H9 (cell line): ENCODE measurements around the gene VWF. TPM values are rescaled to one million over a fixed set of nuclear protein-coding genes. Genes with fewer than 3 reads are reported as not detected.

Source experiments
- DNase-seq: peaks from one replicate; pipeline ENCODE4 v3.0.0-alpha.2; 2017
- H2AFZ ChIP-seq: one replicate; pipeline ENCODE4 v1.6.1; 2013; ENCODE audit warnings: mild to moderate bottlenecking, low read length, control low read depth, moderate library complexity
- H2AK5ac ChIP-seq: 2 replicates; pipeline ENCODE4 v1.6.1; 2013; ENCODE audit warnings: low read length, control low read depth, mixed read lengths; ENCODE audit not compliant: insufficient read length
- H2BK120ac ChIP-seq: one replicate; pipeline ENCODE4 v1.6.1; 2013; ENCODE audit warnings: low read depth, mild to moderate bottlenecking, low read length, control low read depth, inconsistent platforms; ENCODE audit not compliant: poor library complexity, severe bottlenecking
- H2BK12ac ChIP-seq: 2 replicates; pipeline ENCODE4 v1.6.1; 2013; ENCODE audit warnings: low read length, control low read depth, mixed read lengths, low read depth; ENCODE audit not compliant: insufficient read length
- H2BK15ac ChIP-seq: 2 replicates; pipeline ENCODE4 v1.6.1; 2013; ENCODE audit warnings: low read depth, low read length, control low read depth
- H2BK20ac ChIP-seq: one replicate; pipeline ENCODE4 v1.6.1; 2013; ENCODE audit warnings: low read depth, mild to moderate bottlenecking, low read length, control low read depth, inconsistent platforms; ENCODE audit not compliant: poor library complexity, severe bottlenecking
- H2BK5ac ChIP-seq: 2 replicates; pipeline ENCODE4 v1.6.1; 2013; ENCODE audit warnings: low read length, control low read depth, mixed read lengths; ENCODE audit not compliant: insufficient read length
- H3K14ac ChIP-seq: 2 replicates; pipeline ENCODE4 v1.6.1; 2013; ENCODE audit warnings: low read length, control low read depth; ENCODE audit not compliant: insufficient read depth
- H3K18ac ChIP-seq: 2 replicates; pipeline ENCODE4 v1.6.1; 2013; ENCODE audit warnings: low read depth, mild to moderate bottlenecking, mixed read lengths, low read length, control low read depth; ENCODE audit not compliant: insufficient read length
- H3K23ac ChIP-seq: 2 replicates; pipeline ENCODE4 v1.6.1; 2013; ENCODE audit warnings: low read length, control low read depth, mixed read lengths, low read depth; ENCODE audit not compliant: insufficient read length
- H3K23me2 ChIP-seq: 2 replicates; pipeline ENCODE4 v1.6.1; 2013; ENCODE audit warnings: low read depth, mild to moderate bottlenecking, mixed read lengths, low read length, control low read depth; ENCODE audit not compliant: insufficient read length, poor library complexity, severe bottlenecking
- H3K27ac ChIP-seq: 2 replicates; pipeline ENCODE4 v1.5.1; 2013; ENCODE audit warnings: low read length, control low read depth, mixed read lengths, low read depth; ENCODE audit not compliant: insufficient read length
- H3K27me3 ChIP-seq: 2 replicates; pipeline ENCODE4 v1.6.1; 2013; ENCODE audit warnings: low read length, control low read depth, inconsistent platforms; ENCODE audit not compliant: insufficient read depth
- H3K4ac ChIP-seq: 2 replicates; pipeline ENCODE4 v1.6.1; 2013; ENCODE audit warnings: low read depth, mild to moderate bottlenecking, control low read depth, inconsistent platforms, low read length, moderate library complexity
- H3K4me1 ChIP-seq: 2 replicates; pipeline ENCODE4 v1.6.1; 2013; ENCODE audit warnings: low read length, control low read depth, inconsistent platforms; ENCODE audit not compliant: insufficient read depth
- H3K4me2 ChIP-seq: 2 replicates; pipeline ENCODE4 v1.6.1; 2013; ENCODE audit warnings: low read length, control low read depth, mixed read lengths; ENCODE audit not compliant: insufficient read length, insufficient read depth
- H3K56ac ChIP-seq: 2 replicates; pipeline ENCODE4 v1.6.1; 2013; ENCODE audit warnings: low read depth, mild to moderate bottlenecking, mixed read lengths, low read length, control low read depth; ENCODE audit not compliant: insufficient read length
- H3K79me1 ChIP-seq: 2 replicates; pipeline ENCODE4 v1.6.1; 2013; ENCODE audit warnings: low read depth, mild to moderate bottlenecking, moderate library complexity, low read length, control low read depth, inconsistent platforms; ENCODE audit not compliant: insufficient read depth, poor library complexity, severe bottlenecking
- H3K79me2 ChIP-seq: 2 replicates; pipeline ENCODE4 v1.6.1; 2013; ENCODE audit warnings: low read length, control low read depth, inconsistent platforms; ENCODE audit not compliant: insufficient read depth
- H3K9ac ChIP-seq: 2 replicates; pipeline ENCODE4 v1.6.1; 2013; ENCODE audit warnings: low read length, control low read depth, mixed read lengths; ENCODE audit not compliant: insufficient read length; ENCODE audit errors: extremely low read depth
- H3K9me3 ChIP-seq: one replicate; pipeline ENCODE4 v1.6.1; 2013; ENCODE audit warnings: low read depth, low read length, inconsistent platforms; ENCODE audit not compliant: control insufficient read depth
- H3T11ph ChIP-seq: one replicate; pipeline ENCODE4 v1.6.1; 2013; ENCODE audit warnings: mild to moderate bottlenecking, low read length, control low read depth, inconsistent platforms
- H4K20me1 ChIP-seq: one replicate; pipeline ENCODE4 v1.6.1; 2013; ENCODE audit not compliant: control insufficient read depth, insufficient read length, insufficient read depth
- H4K5ac ChIP-seq: 2 replicates; pipeline ENCODE4 v1.6.1; 2013; ENCODE audit warnings: low read depth, mild to moderate bottlenecking, mixed read lengths, low read length, control low read depth; ENCODE audit not compliant: insufficient read length
- H4K8ac ChIP-seq: replicated peaks from 2 replicates; pipeline ENCODE4 v1.6.1; 2013; ENCODE audit warnings: low read length, control low read depth, mixed read lengths, low read depth; ENCODE audit not compliant: insufficient read length
- H4K91ac ChIP-seq: 2 replicates; pipeline ENCODE4 v1.6.1; 2013; ENCODE audit warnings: low read depth, mild to moderate bottlenecking, moderate library complexity, mixed read lengths, low read length, control low read depth; ENCODE audit not compliant: insufficient read length
- H3K27ac Mint-ChIP-seq, 3 experiments: 2 replicates in 2 of 3; 3 replicates in 1 of 3; pipeline ENCODE4 v1.8.0; 2020 to 2021; ENCODE audit warnings: mixed read lengths in 3 of 3, mild to moderate bottlenecking in 1 of 3, moderate library complexity in 1 of 3
- H3K27me3 Mint-ChIP-seq: 2 replicates; pipeline ENCODE4 v1.8.0; 2021; ENCODE audit warnings: low read depth, mild to moderate bottlenecking, moderate library complexity, mixed read lengths
- H3K36me3 Mint-ChIP-seq, 3 experiments: 2 replicates in 2 of 3; 3 replicates in 1 of 3; pipeline ENCODE4 v1.8.0; 2020 to 2021; ENCODE audit warnings: low read depth in 3 of 3, mixed read lengths in 3 of 3; ENCODE audit not compliant: insufficient read depth in 1 of 3
- H3K4me1 Mint-ChIP-seq, 2 experiments: 2 replicates each; pipeline ENCODE4 v1.8.0; 2020; ENCODE audit warnings: mixed read lengths in 2 of 2
- H3K4me3 Mint-ChIP-seq, 2 experiments: 2 replicates in 1 of 2; 3 replicates in 1 of 2; pipeline ENCODE4 v1.8.0; 2020 to 2021; ENCODE audit warnings: mild to moderate bottlenecking in 2 of 2, mixed read lengths in 2 of 2, moderate library complexity in 1 of 2
- H3K9me3 Mint-ChIP-seq, 2 experiments: 2 replicates in 1 of 2; 3 replicates in 1 of 2; pipeline ENCODE4 v1.8.0; 2020; ENCODE audit warnings: mild to moderate bottlenecking in 2 of 2, mixed read lengths in 2 of 2, moderate library complexity in 1 of 2
- WGBS: extraction: QIAGEN DNeasy Blood & Tissue Kit; methylation state at CpG from one replicate; pipeline ENCODE4 v1.1.7; 2013; ENCODE audit warnings: missing lambda C conversion rate, low lambda C conversion rate, mixed read lengths; ENCODE audit not compliant: insufficient read length; ENCODE audit errors: extremely low coverage; 5-methylcytosine and 5-hydroxymethylcytosine counted together
- total RNA-seq: library from RNA; stranded (reverse); gene quantifications from 2 replicates; pipeline ENCODE4 v1.2.1, GENCODE V29; 2021
- TF ChIP-seq, protein P1 (sequence below): fragments of 200-600 bp; sonication (generic); conservative IDR thresholded peaks from 3 replicates; pipeline ENCODE4 v1.8.0; 2021; ENCODE audit warnings: antibody characterized with exemption, mild to moderate bottlenecking

The VWF gene
- total RNA-seq, 1 experiment from 2014 or later: 0.17 TPM

DNA sequence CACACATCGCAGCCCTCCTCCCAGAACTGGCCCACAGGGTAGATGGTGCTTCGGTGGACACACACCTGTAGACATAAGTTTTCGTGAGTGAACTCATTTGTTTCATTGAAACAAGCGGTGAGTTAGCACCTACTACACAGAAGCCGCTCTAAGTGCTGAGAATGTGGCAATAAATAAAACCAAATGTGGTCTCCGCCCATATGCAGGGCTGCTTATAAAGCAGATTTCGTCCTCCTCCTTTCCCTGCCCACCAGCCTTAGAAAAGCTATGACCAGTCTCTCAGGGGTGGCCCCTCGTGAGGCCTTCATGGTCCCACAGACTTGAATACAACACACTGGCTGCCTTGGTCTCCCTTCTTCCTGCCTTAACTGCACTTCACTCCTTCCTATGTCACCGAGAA is 148.3 kb downstream of the VWF start:
- no peaks in the 10 kb centered on the region for H3K79me1 ChIP-seq
- H2BK5ac ChIP-seq: no peak overlapping the region
- Mint-ChIP-seq H3K36me3 (no peaks in the 10 kb centered on the region; a peak in 1 of 7 replicates), H3K4me1 (no peaks in the 10 kb centered on the region), H3K27me3 (peaks cover 26% of the 10 kb centered on the region), H3K4me3 (no peak overlapping the region), H3K9me3 (no peaks in the 10 kb centered on the region; a peak in 1 of 5 replicates), H3K27ac (no peak overlapping the region; a peak in 2 of 7 replicates)
- H2BK15ac ChIP-seq: no peak overlapping the region
- no CpG with 5 or more reads among the region's 9 CpGs for WGBS
- no peak overlapping the region for H3K4me2 ChIP-seq
- H2BK12ac ChIP-seq: no peak overlapping the region
- H4K5ac ChIP-seq: no peak overlapping the region
- H4K20me1 ChIP-seq: no peaks in the 10 kb centered on the region
- H3K27me3 ChIP-seq: no peaks in the 10 kb centered on the region
- no peak overlapping the region for H3K27ac ChIP-seq
- H2BK20ac ChIP-seq: no peak overlapping the region
- H3K9me3 ChIP-seq: no peaks in the 10 kb centered on the region
- no peak overlapping the region for H2AK5ac ChIP-seq
- no peak overlapping the region for H3K18ac ChIP-seq
- H2AFZ ChIP-seq: no peak overlapping the region
- DNase-seq: no peak
- H3K4ac ChIP-seq: no peak overlapping the region
- H3K9ac ChIP-seq: no peak overlapping the region
- H3K4me1 ChIP-seq: no peaks in the 10 kb centered on the region
- TF ChIP-seq, protein P1, sequence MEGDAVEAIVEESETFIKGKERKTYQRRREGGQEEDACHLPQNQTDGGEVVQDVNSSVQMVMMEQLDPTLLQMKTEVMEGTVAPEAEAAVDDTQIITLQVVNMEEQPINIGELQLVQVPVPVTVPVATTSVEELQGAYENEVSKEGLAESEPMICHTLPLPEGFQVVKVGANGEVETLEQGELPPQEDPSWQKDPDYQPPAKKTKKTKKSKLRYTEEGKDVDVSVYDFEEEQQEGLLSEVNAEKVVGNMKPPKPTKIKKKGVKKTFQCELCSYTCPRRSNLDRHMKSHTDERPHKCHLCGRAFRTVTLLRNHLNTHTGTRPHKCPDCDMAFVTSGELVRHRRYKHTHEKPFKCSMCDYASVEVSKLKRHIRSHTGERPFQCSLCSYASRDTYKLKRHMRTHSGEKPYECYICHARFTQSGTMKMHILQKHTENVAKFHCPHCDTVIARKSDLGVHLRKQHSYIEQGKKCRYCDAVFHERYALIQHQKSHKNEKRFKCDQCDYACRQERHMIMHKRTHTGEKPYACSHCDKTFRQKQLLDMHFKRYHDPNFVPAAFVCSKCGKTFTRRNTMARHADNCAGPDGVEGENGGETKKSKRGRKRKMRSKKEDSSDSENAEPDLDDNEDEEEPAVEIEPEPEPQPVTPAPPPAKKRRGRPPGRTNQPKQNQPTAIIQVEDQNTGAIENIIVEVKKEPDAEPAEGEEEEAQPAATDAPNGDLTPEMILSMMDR: no peak
- H4K91ac ChIP-seq: no peak overlapping the region
- no peaks in the 10 kb centered on the region for H3K79me2 ChIP-seq
- no peak overlapping the region for H2BK120ac ChIP-seq
- no peak overlapping the region for H3T11ph ChIP-seq
- no peaks in the 10 kb centered on the region for H3K23me2 ChIP-seq
- H3K56ac ChIP-seq: no peak overlapping the region
- no peak overlapping the region for H4K8ac ChIP-seq
- no peak overlapping the region for H3K23ac ChIP-seq
- no peak overlapping the region; the same call in 1 of the 2 replicates for H3K14ac ChIP-seq
